Neuronal stem cell (in vitro differentiated cells): Measurements from ENCODE around the gene MMP11.

Experiments used
- DNase-seq: peaks from one replicate; pipeline ENCODE4 v3.0.0-alpha.2; 2013; ENCODE audit warnings: low spot score
- H2AFZ ChIP-seq: one replicate; pipeline ENCODE4 v1.6.1; 2013; ENCODE audit warnings: mild to moderate bottlenecking, low read length, inconsistent platforms
- H2AK5ac ChIP-seq: 2 replicates; pipeline ENCODE4 v1.6.1; 2013; ENCODE audit warnings: low read depth, mild to moderate bottlenecking, inconsistent platforms, low read length, moderate library complexity, mixed read lengths
- H2BK120ac ChIP-seq: 2 replicates; pipeline ENCODE4 v1.6.1; 2013; ENCODE audit warnings: low read depth, mild to moderate bottlenecking, inconsistent platforms, low read length, moderate library complexity, mixed read lengths
- H2BK12ac ChIP-seq: one replicate; pipeline ENCODE4 v1.6.1; 2013; ENCODE audit warnings: low read length, inconsistent platforms
- H2BK15ac ChIP-seq: 2 replicates; pipeline ENCODE4 v1.6.1; 2013; ENCODE audit warnings: mild to moderate bottlenecking, low read length, inconsistent platforms, mixed read lengths
- H2BK5ac ChIP-seq: one replicate; pipeline ENCODE4 v1.6.1; 2013; ENCODE audit warnings: inconsistent platforms, mild to moderate bottlenecking, low read length, moderate library complexity
- H3K14ac ChIP-seq: one replicate; pipeline ENCODE4 v1.6.1; 2013; ENCODE audit warnings: low read length, inconsistent platforms
- H3K18ac ChIP-seq: 2 replicates; pipeline ENCODE4 v1.6.1; 2013; ENCODE audit warnings: low read length, inconsistent platforms
- H3K23ac ChIP-seq: 2 replicates; pipeline ENCODE4 v1.6.1; 2013; ENCODE audit warnings: low read depth, mild to moderate bottlenecking, mixed read lengths, low read length, inconsistent platforms; ENCODE audit not compliant: poor library complexity
- H3K27ac ChIP-seq: replicated peaks from 3 replicates; pipeline ENCODE4 v1.5.1; 2013; ENCODE audit warnings: low read length, inconsistent platforms
- H3K27me3 ChIP-seq, 3 experiments: 2 replicates each; pipeline ENCODE4 v1.6.1; 2013; ENCODE audit warnings: low read length in 3 of 3, mild to moderate bottlenecking in 2 of 3, inconsistent platforms in 1 of 3, low read depth in 1 of 3, mixed read lengths in 1 of 3, moderate library complexity in 1 of 3; ENCODE audit not compliant: control insufficient read depth in 3 of 3, insufficient read depth in 3 of 3
- H3K36me3 ChIP-seq, 2 donors: replicated peaks in 1 of 2; 2 replicates each; pipeline ENCODE4 v1.6.1; 2013; ENCODE audit warnings: low read length in 2 of 2; ENCODE audit not compliant: control insufficient read depth in 2 of 2, insufficient read depth in 2 of 2
- H3K4ac ChIP-seq: 2 replicates; pipeline ENCODE4 v1.6.1; 2013; ENCODE audit warnings: inconsistent platforms, mild to moderate bottlenecking, low read length, moderate library complexity
- H3K4me1 ChIP-seq, 2 donors: 1 replicate in 1 of 2; 2 replicates in 1 of 2; pipeline ENCODE4 v1.6.1; 2013; ENCODE audit warnings: low read length in 2 of 2, low read depth in 1 of 2; ENCODE audit not compliant: control insufficient read depth in 2 of 2, insufficient read depth in 1 of 2
- H3K4me2 ChIP-seq: one replicate; pipeline ENCODE4 v1.6.1; 2013; ENCODE audit warnings: mild to moderate bottlenecking, low read length, inconsistent platforms; ENCODE audit not compliant: insufficient read depth, poor library complexity, severe bottlenecking
- H3K4me3 ChIP-seq, 2 donors: 2 replicates each; pipeline ENCODE4 v1.5.1; 2013; ENCODE audit warnings: low read length in 2 of 2, mild to moderate bottlenecking in 2 of 2, inconsistent platforms in 1 of 2, moderate library complexity in 1 of 2
- H3K79me1 ChIP-seq: one replicate; pipeline ENCODE4 v1.6.1; 2013; ENCODE audit warnings: low read depth, mild to moderate bottlenecking, inconsistent platforms, low read length, moderate library complexity
- H3K9ac ChIP-seq: one replicate; pipeline ENCODE4 v1.6.1; 2013; ENCODE audit warnings: mild to moderate bottlenecking, low read depth, low read length, inconsistent platforms; ENCODE audit not compliant: poor library complexity
- H3K9me3 ChIP-seq, 2 donors: replicated peaks in 1 of 2; 2 replicates each; pipeline versions ENCODE3 to v1.6.1; 2013; ENCODE audit warnings: low read length in 2 of 2, mild to moderate bottlenecking in 2 of 2, inconsistent platforms in 1 of 2, low read depth in 1 of 2, mixed read lengths in 1 of 2, moderate library complexity in 1 of 2; ENCODE audit not compliant: control insufficient read depth in 2 of 2, insufficient read depth in 1 of 2
- H4K8ac ChIP-seq: one replicate; pipeline ENCODE4 v1.6.1; 2013; ENCODE audit warnings: low read depth, mild to moderate bottlenecking, inconsistent platforms, low read length, moderate library complexity
- H4K91ac ChIP-seq: one replicate; pipeline ENCODE4 v1.6.1; 2013; ENCODE audit warnings: low read length, low read depth, mild to moderate bottlenecking, inconsistent platforms; ENCODE audit not compliant: poor library complexity
- WGBS, 2 donors: extraction: QIAGEN DNeasy Blood & Tissue Kit; methylation state at CpG; one replicate each; pipeline ENCODE4 v1.1.7; 2013; ENCODE audit warnings: missing lambda C conversion rate in 2 of 2, mixed read lengths in 1 of 2; ENCODE audit not compliant: insufficient read length in 2 of 2, insufficient replicate concordance in 1 of 2; ENCODE audit errors: extremely low coverage in 2 of 2; 5-methylcytosine and 5-hydroxymethylcytosine counted together

The MMP11 gene

GRCh38 chr22:23773483-23774113, 949 bp downstream of the MMP11 start:
- H2BK120ac ChIP-seq = peak overlapping the region; percentile 56
- no peak overlapping the region for H4K8ac ChIP-seq
- peak overlapping the region; percentile 85 for H3K23ac ChIP-seq
- H2AK5ac ChIP-seq = peak overlapping the region; percentile 92
- peak overlapping the region; percentile 24 for H4K91ac ChIP-seq
- H3K79me1 ChIP-seq = peaks cover 2% of the 10 kb centered on the region
- no peak overlapping the region for H3K4ac ChIP-seq
- H3K4me2 ChIP-seq = peak overlapping the region; percentile 80
- peak overlapping the region; percentile 60 for H3K9ac ChIP-seq
- peak overlapping the region; percentile 96 for H2BK12ac ChIP-seq
- WGBS, 2 donors = no CpG with 5 or more reads among the region's 7 CpGs
- DNase-seq = no peak
- H3K18ac ChIP-seq = peak overlapping the region; percentile 84
- peak overlapping the region; percentile 68 for H2BK5ac ChIP-seq
- peak overlapping the region; percentile 51 to 77 for H3K4me3 ChIP-seq
- peak overlapping the region; percentile 79 for H2BK15ac ChIP-seq
- no peaks in the 10 kb centered on the region for H3K36me3 ChIP-seq
- H3K14ac ChIP-seq = peak overlapping the region; percentile 56
- H3K9me3 ChIP-seq = no peaks in the 10 kb centered on the region
- H3K27ac ChIP-seq = no peak overlapping the region
- H3K4me1 ChIP-seq = peaks cover 15 to 22% of the 10 kb centered on the region in 2 donors
- peak overlapping the region; percentile 87 for H2AFZ ChIP-seq
- H3K27me3 ChIP-seq = peaks cover 0 to 18% (median 14%) of the 10 kb centered on the region in 3 experiments

GRCh38 chr22:23774114-23774921, 1.7 kb downstream of the MMP11 start:
- WGBS, 2 donors = no CpG with 5 or more reads among the region's 12 CpGs
- Histone ChIP-seq H2BK12ac (peak overlapping the region; percentile 96), H3K27ac (no peak overlapping the region), H3K14ac (no peak overlapping the region), H3K4ac (no peak overlapping the region), H3K18ac (peak overlapping the region; percentile 84), H3K79me1 (peaks cover 2% of the 10 kb centered on the region), H3K27me3 (peaks cover 0 to 14% (median 14%) of the 10 kb centered on the region in 3 experiments), H3K23ac (no peak overlapping the region), H2AK5ac (peak overlapping the region; percentile 92), H3K4me3 (no peak overlapping the region), H2AFZ (no peak overlapping the region), H2BK5ac (peak overlapping the region; percentile 68), H3K9me3 (no peaks in the 10 kb centered on the region), H2BK15ac (peak overlapping the region; percentile 79), H3K9ac (no peak overlapping the region), H2BK120ac (no peak overlapping the region), H3K36me3 (no peaks in the 10 kb centered on the region), H4K8ac (no peak overlapping the region), H3K4me1 (peaks cover 13 to 18% of the 10 kb centered on the region in 2 donors), H4K91ac (peak overlapping the region; percentile 24), H3K4me2 (no peak overlapping the region)
- DNase-seq = no peak

DNA sequence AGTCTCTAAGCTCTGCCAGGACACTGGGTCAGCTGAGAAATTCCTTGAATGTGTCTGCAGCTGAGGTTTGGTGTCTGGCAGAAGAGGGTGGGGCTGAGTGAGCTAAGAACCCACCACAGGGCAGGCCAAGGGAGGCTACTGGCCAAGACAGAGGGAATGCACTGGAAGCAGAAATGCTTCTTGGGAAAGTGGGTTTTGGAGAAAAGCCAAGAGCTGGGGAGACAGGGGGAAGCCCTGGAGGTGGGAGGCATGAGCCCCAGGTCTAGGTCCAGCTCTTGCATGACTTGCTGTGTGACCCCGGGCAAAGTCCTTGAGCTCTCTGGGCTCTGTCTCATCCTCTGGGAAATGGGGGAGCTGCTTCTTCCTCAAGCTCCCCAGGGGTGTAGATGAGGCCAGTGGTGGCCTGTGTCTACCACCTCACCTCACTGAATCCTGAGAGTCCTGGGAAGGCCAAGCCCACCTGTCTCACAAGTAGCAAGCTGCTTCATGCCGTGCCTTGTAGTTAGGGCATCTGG, 2.3 kb downstream of the MMP11 start:
- no peak for DNase-seq

More for the DNA sequence above, 2.3 kb downstream of the MMP11 start:
- H3K27me3 ChIP-seq = peaks cover 0 to 14% (median 13%) of the 10 kb centered on the region in 3 experiments
- no peak overlapping the region for H3K9ac ChIP-seq
- H2BK12ac ChIP-seq = no peak overlapping the region
- no peak overlapping the region for H3K14ac ChIP-seq
- H3K4ac ChIP-seq = no peak overlapping the region
- no peak overlapping the region for H3K4me2 ChIP-seq
- no peak overlapping the region for H3K4me3 ChIP-seq
- H3K23ac ChIP-seq = no peak overlapping the region
- no peak overlapping the region for H2BK5ac ChIP-seq
- H3K27ac ChIP-seq = no peak overlapping the region
- H2AFZ ChIP-seq = no peak overlapping the region
- no peaks in the 10 kb centered on the region for H3K36me3 ChIP-seq
- no peaks in the 10 kb centered on the region for H3K9me3 ChIP-seq
- no peak overlapping the region for H4K91ac ChIP-seq
- peaks cover 12 to 18% of the 10 kb centered on the region in 2 donors for H3K4me1 ChIP-seq
- no peak overlapping the region for H3K18ac ChIP-seq
- H4K8ac ChIP-seq = no peak overlapping the region
- H2AK5ac ChIP-seq = peak overlapping the region; percentile 2
- no peak overlapping the region for H2BK120ac ChIP-seq
- H3K79me1 ChIP-seq = peaks cover 2% of the 10 kb centered on the region
- no peak overlapping the region for H2BK15ac ChIP-seq
- WGBS, 2 donors = no CpG with 5 or more reads among the region's 2 CpGs
